SU-DHL-6 (cell line): ENCODE results near the gene OTUD1.

Experiments
- H2AFZ ChIP-seq: fragments of 200-600 bp; sonication (generic); 2 replicates; pipeline ENCODE4 v1.6.1; 2014; ENCODE audit warnings: low read depth, mild to moderate bottlenecking, moderate library complexity, mixed read lengths, antibody characterized with exemption, low read length; ENCODE audit not compliant: severe bottlenecking
- H3F3A ChIP-seq: fragments of 200-600 bp; shearing (Covaris generic); 2 replicates; pipeline ENCODE4 v1.6.0; 2016; ENCODE audit warnings: antibody characterized with exemption, mild to moderate bottlenecking; ENCODE audit not compliant: insufficient read depth
- H3K27ac ChIP-seq: fragments of 200-600 bp; sonication (generic); 2 replicates; pipeline ENCODE4 v1.5.1; 2016; ENCODE audit warnings: low read depth, mild to moderate bottlenecking, low read length, moderate library complexity, mixed read lengths
- H3K27me3 ChIP-seq: fragments of 200-600 bp; sonication (generic), shearing (Covaris generic); 2 replicates; pipeline ENCODE4 v1.6.0; 2014; ENCODE audit warnings: mild to moderate bottlenecking, low read length
- H3K36me3 ChIP-seq: fragments of 200-600 bp; sonication (generic); 2 replicates; pipeline ENCODE4 v1.6.1; 2014; ENCODE audit warnings: mild to moderate bottlenecking, low read length, mixed read lengths
- H3K4me2 ChIP-seq: fragments of 300-600, 200-600 bp; shearing (Covaris generic), sonication (generic); 2 replicates; pipeline ENCODE4 v1.6.0; 2014; ENCODE audit warnings: low read length, low read depth, mild to moderate bottlenecking; ENCODE audit not compliant: poor library complexity, severe bottlenecking
- H3K4me3 ChIP-seq: fragments of 200-600 bp; sonication (generic); 2 replicates; pipeline ENCODE4 v1.5.1; 2014; ENCODE audit warnings: antibody characterized with exemption, low read length, mild to moderate bottlenecking, mixed read lengths; ENCODE audit not compliant: insufficient read depth, poor library complexity, severe bottlenecking
- H3K79me2 ChIP-seq: fragments of 200-600 bp; sonication (generic); 2 replicates; pipeline ENCODE4 v1.6.1; 2014; ENCODE audit warnings: mild to moderate bottlenecking, low read length, moderate library complexity; ENCODE audit not compliant: insufficient read depth
- H3K9ac ChIP-seq: fragments of 200-600 bp; sonication (generic); 2 replicates; pipeline ENCODE4 v1.7.0; 2014; ENCODE audit warnings: mild to moderate bottlenecking, low read length
- H3K9me2 ChIP-seq: fragments of 200-600 bp; sonication (generic); replicated peaks from 2 replicates; pipeline ENCODE4 v1.6.1; 2014; ENCODE audit warnings: low read length; ENCODE audit not compliant: insufficient read depth
- H3K9me3 ChIP-seq: fragments of 200-600 bp; sonication (generic); 2 replicates; pipeline ENCODE4 v1.6.1; 2014; ENCODE audit warnings: low read length, mixed read lengths; ENCODE audit not compliant: insufficient read depth
- H4K20me1 ChIP-seq: fragments of 200-600 bp; sonication (generic); 2 replicates; pipeline ENCODE4 v1.6.1; 2014; ENCODE audit warnings: low read depth, mild to moderate bottlenecking, antibody characterized with exemption, low read length, moderate library complexity, mixed read lengths
- CTCF ChIP-seq: fragments of 200-600 bp; sonication (generic); IDR thresholded peaks from one replicate; pipeline ENCODE4 v1.5.1; 2017; ENCODE audit warnings: antibody characterized with exemption, mild to moderate bottlenecking, low read length, moderate library complexity; ENCODE audit not compliant: insufficient read depth, poor library complexity, severe bottlenecking
- EZH2phosphoT487 ChIP-seq: fragments of 200-600 bp; sonication (generic), shearing (Covaris generic); conservative IDR thresholded peaks from 2 replicates; pipeline ENCODE4 v1.6.1; 2018; ENCODE audit warnings: mild to moderate bottlenecking, antibody characterized with exemption, low read length, moderate library complexity, mixed read lengths

The OTUD1 gene

DNA sequence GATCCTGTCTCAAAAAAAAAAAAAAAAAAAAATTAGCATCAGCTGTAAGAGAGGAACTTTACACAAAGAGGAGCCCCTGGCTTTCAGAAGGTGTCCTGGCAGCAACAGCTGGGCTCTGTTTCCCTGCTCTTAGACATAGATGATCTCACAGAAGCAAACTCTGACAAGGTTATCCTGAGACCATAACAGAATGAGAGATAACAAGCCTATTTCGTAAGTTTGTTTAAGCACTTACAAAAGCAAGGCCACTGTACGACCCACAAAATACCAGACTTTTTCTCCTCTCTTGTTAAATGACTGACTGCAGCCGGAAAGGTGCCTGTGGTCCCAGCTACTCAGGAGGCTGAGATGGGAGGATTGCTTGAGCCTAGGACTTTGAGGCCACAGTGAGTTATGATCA, 33.3 kb upstream of the OTUD1 start:
- Histone ChIP-seq H3K4me2 (no peak overlapping the region), H3K9me3 (no peaks in the 10 kb centered on the region), H3K27ac (no peak overlapping the region), H3K36me3 (no peaks in the 10 kb centered on the region), H3K9ac (no peak overlapping the region), H3K4me3 (no peak overlapping the region), H3F3A (no peaks in the 10 kb centered on the region), H4K20me1 (no peaks in the 10 kb centered on the region), H2AFZ (no peak overlapping the region), H3K79me2 (no peaks in the 10 kb centered on the region), H3K9me2 (no peaks in the 10 kb centered on the region), H3K27me3 (no peaks in the 10 kb centered on the region)
- TF ChIP-seq EZH2phosphoT487 (no peak), CTCF (no peak)

DNA sequence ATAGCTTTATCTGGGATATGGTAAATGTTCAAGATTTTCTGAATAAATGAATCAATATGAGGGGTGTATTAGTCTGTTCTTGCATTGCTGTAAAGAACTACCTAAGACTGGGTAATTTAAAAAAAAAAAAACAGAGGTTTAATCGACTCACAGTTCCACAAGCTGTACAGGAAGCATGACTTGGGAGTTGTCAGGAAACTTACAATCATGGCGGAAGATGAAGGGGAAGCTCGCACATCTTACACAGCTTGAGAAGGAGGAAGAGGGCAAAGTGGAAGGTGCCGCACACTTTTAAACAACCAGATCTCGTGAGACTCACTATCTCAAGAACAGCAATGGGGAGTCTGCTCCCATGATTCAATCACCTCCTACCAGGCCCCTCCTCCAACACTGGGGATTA, 32.5 kb upstream of the OTUD1 start:
- H3K79me2 ChIP-seq: no peaks in the 10 kb centered on the region
- no peaks in the 10 kb centered on the region for H3K27me3 ChIP-seq
- no peak for TF ChIP-seq CTCF
- no peak for TF ChIP-seq EZH2phosphoT487
- H3K36me3 ChIP-seq: no peaks in the 10 kb centered on the region
- H2AFZ ChIP-seq: no peak overlapping the region
- no peak overlapping the region for H3K4me3 ChIP-seq
- H3K9ac ChIP-seq: no peak overlapping the region
- H3K9me3 ChIP-seq: no peaks in the 10 kb centered on the region
- H3K27ac ChIP-seq: no peak overlapping the region
- H4K20me1 ChIP-seq: no peaks in the 10 kb centered on the region
- no peaks in the 10 kb centered on the region for H3F3A ChIP-seq
- H3K4me2 ChIP-seq: no peak overlapping the region
- H3K9me2 ChIP-seq: no peaks in the 10 kb centered on the region

- Histone ChIP-seq H3K9ac (no peak overlapping the region), H3K27me3 (no peaks in the 10 kb centered on the region), H3F3A (no peaks in the 10 kb centered on the region), H3K4me2 (no peak overlapping the region), H3K27ac (no peak overlapping the region), H3K36me3 (no peaks in the 10 kb centered on the region), H3K9me2 (no peaks in the 10 kb centered on the region), H3K9me3 (no peaks in the 10 kb centered on the region), H3K79me2 (no peaks in the 10 kb centered on the region), H3K4me3 (no peak overlapping the region), H4K20me1 (no peaks in the 10 kb centered on the region), H2AFZ (no peak overlapping the region)
- TF ChIP-seq EZH2phosphoT487: no peak
- TF ChIP-seq CTCF: no peak
Observed at GRCh38 chr10:23408330-23408976, 30.4 kb upstream of the OTUD1 start.
